OCI-LY1 (cell line): Measurements from ENCODE around the gene RETNLB.

ENCODE experiments used
- H2AFZ ChIP-seq: fragments of 200-600 bp; sonication (generic), shearing (Covaris generic); 2 replicates; pipeline ENCODE4 v1.6.0; 2014; ENCODE audit warnings: antibody characterized with exemption, mild to moderate bottlenecking, low read length
- H3F3A ChIP-seq: fragments of 200-600 bp; sonication (generic), shearing (Covaris generic); 2 replicates; pipeline ENCODE4 v1.6.0; 2014; ENCODE audit warnings: mild to moderate bottlenecking, antibody characterized with exemption, low read length, moderate library complexity; ENCODE audit not compliant: insufficient read depth
- H3K27ac ChIP-seq: fragments of 200-600 bp; sonication (generic); 2 replicates; pipeline ENCODE4 v1.5.1; 2014; ENCODE audit warnings: low read length, mixed run types, mild to moderate bottlenecking, low read depth; ENCODE audit not compliant: poor library complexity, severe bottlenecking
- H3K27me3 ChIP-seq: fragments of 200-600 bp; sonication (generic); 2 replicates; pipeline ENCODE4 v1.6.0; 2014; ENCODE audit warnings: antibody characterized with exemption, mild to moderate bottlenecking, low read length, moderate library complexity; ENCODE audit not compliant: insufficient read depth
- H3K36me3 ChIP-seq: fragments of 200-600 bp; sonication (generic); 2 replicates; pipeline ENCODE4 v1.6.1; 2014; ENCODE audit warnings: mild to moderate bottlenecking, antibody characterized with exemption, low read length, moderate library complexity, mixed read lengths; ENCODE audit not compliant: insufficient read depth
- H3K4me1 ChIP-seq: fragments of 200-600 bp; sonication (generic); 2 replicates; pipeline ENCODE4 v1.5.1; 2014; ENCODE audit warnings: mild to moderate bottlenecking, low read length, moderate library complexity; ENCODE audit not compliant: insufficient read depth, severe bottlenecking
- H3K4me2 ChIP-seq: fragments of 200-600 bp; sonication (generic), shearing (Covaris generic); 2 replicates; pipeline ENCODE4 v1.6.1; 2014; ENCODE audit warnings: low read length
- H3K4me3 ChIP-seq: fragments of 200-600 bp; sonication (generic); 2 replicates; pipeline ENCODE4 v1.5.1; 2014; ENCODE audit warnings: low read length, low read depth, mild to moderate bottlenecking, mixed read lengths; ENCODE audit not compliant: poor library complexity, severe bottlenecking
- H3K79me2 ChIP-seq: fragments of 200-600 bp; shearing (Covaris generic); 2 replicates; pipeline ENCODE4 v1.6.1; 2016; ENCODE audit warnings: mixed run types, low read length, mixed read lengths; ENCODE audit not compliant: insufficient read depth
- H3K9ac ChIP-seq: fragments of 200-600 bp; sonication (generic), shearing (Covaris generic); 2 replicates; pipeline ENCODE4 v1.6.1; 2014; ENCODE audit warnings: mild to moderate bottlenecking, low read length, mixed read lengths
- H3K9me2 ChIP-seq: fragments of 200-600 bp; sonication (generic), shearing (Covaris generic); 2 replicates; pipeline ENCODE4 v1.6.1; 2014; ENCODE audit warnings: low read depth, mild to moderate bottlenecking, low read length, mixed read lengths
- H3K9me3 ChIP-seq: fragments of 200-600 bp; shearing (Covaris generic); 2 replicates; pipeline ENCODE4 v1.6.1; 2014; ENCODE audit warnings: low read length, mixed read lengths
- H4K20me1 ChIP-seq: fragments of 200-600 bp; sonication (generic), shearing (Covaris generic); 2 replicates; pipeline ENCODE4 v1.6.0; 2016; ENCODE audit warnings: mild to moderate bottlenecking, low read length; ENCODE audit not compliant: insufficient read depth
- EZH2 ChIP-seq: fragments of 200-600 bp; sonication (generic), shearing (Covaris generic); IDR thresholded peaks from 2 replicates; pipeline ENCODE4 v1.8.0; 2017; ENCODE audit warnings: borderline replicate concordance, mixed run types, mild to moderate bottlenecking, antibody characterized with exemption, low read length, moderate library complexity, mixed read lengths
- TF ChIP-seq, protein P1 (sequence below): fragments of 200-600 bp; sonication (generic), shearing (Covaris generic); IDR thresholded peaks from 2 replicates; pipeline ENCODE4 v1.5.1; 2017; ENCODE audit warnings: mild to moderate bottlenecking, antibody characterized with exemption, low read length, moderate library complexity, mixed read lengths

The RETNLB gene

DNA sequence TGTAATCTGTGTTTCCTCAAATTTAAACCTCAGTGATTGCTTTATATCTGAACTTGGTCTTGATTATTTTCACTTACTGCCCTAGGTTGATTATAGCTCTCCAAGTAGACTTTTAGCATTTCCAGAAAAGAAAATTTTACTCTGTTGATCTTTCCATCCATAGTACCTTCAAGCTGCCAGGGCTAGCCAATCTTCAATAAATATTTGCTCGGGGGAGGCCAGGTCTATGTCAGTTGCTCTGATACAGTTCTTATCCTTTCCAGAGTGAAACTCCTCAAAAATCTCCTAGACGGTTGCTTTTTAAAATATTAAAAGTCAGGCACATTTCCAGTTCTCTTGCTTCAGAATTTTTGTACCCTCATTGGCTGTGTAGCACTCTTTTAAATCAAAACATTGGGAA is 38.8 kb downstream of the RETNLB start:
- Histone ChIP-seq H2AFZ (no peak overlapping the region), H3K27ac (no peak overlapping the region)

DNA sequence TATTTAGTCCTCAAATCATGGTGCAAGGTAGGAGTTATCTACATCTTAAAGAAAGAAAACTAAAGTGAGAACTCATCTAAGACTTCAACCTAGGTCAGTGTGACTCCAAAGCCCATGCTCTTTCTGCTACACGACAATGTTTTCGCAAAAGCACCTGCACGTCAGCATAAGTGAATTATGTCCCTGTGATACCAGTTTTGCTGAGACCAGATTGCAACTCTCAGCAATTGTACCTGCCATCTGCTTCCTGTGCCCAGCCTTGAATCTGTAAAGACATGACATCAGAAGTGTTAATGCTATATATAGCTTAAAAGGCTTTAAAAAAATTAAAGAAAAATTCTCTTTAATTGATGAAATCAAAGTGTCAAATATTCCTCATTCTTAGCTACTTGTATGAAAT is 43.4 kb downstream of the RETNLB start:
- Histone ChIP-seq H3K9me3 (no peaks in the 10 kb centered on the region), H2AFZ (no peak overlapping the region), H3F3A (no peaks in the 10 kb centered on the region), H3K9ac (no peak overlapping the region), H3K79me2 (no peaks in the 10 kb centered on the region), H3K27ac (no peak overlapping the region), H4K20me1 (no peaks in the 10 kb centered on the region), H3K4me2 (no peak overlapping the region), H3K4me1 (no peaks in the 10 kb centered on the region), H3K9me2 (no peaks in the 10 kb centered on the region), H3K36me3 (no peaks in the 10 kb centered on the region), H3K27me3 (no peaks in the 10 kb centered on the region), H3K4me3 (no peak overlapping the region)
- TF ChIP-seq EZH2, result no peak
- TF ChIP-seq, protein P1, sequence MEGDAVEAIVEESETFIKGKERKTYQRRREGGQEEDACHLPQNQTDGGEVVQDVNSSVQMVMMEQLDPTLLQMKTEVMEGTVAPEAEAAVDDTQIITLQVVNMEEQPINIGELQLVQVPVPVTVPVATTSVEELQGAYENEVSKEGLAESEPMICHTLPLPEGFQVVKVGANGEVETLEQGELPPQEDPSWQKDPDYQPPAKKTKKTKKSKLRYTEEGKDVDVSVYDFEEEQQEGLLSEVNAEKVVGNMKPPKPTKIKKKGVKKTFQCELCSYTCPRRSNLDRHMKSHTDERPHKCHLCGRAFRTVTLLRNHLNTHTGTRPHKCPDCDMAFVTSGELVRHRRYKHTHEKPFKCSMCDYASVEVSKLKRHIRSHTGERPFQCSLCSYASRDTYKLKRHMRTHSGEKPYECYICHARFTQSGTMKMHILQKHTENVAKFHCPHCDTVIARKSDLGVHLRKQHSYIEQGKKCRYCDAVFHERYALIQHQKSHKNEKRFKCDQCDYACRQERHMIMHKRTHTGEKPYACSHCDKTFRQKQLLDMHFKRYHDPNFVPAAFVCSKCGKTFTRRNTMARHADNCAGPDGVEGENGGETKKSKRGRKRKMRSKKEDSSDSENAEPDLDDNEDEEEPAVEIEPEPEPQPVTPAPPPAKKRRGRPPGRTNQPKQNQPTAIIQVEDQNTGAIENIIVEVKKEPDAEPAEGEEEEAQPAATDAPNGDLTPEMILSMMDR, result no peak

More for the DNA sequence above, 38.8 kb downstream of the RETNLB start:
- Histone ChIP-seq H4K20me1 (no peaks in the 10 kb centered on the region), H3F3A (no peaks in the 10 kb centered on the region), H3K9me2 (no peaks in the 10 kb centered on the region), H3K36me3 (no peaks in the 10 kb centered on the region), H3K79me2 (no peaks in the 10 kb centered on the region), H3K9me3 (no peaks in the 10 kb centered on the region), H3K27me3 (no peaks in the 10 kb centered on the region), H3K4me3 (no peak overlapping the region), H3K4me1 (no peaks in the 10 kb centered on the region), H3K4me2 (no peak overlapping the region), H3K9ac (no peak overlapping the region)
- TF ChIP-seq, protein P1, result no peak
- no peak for TF ChIP-seq EZH2

DNA sequence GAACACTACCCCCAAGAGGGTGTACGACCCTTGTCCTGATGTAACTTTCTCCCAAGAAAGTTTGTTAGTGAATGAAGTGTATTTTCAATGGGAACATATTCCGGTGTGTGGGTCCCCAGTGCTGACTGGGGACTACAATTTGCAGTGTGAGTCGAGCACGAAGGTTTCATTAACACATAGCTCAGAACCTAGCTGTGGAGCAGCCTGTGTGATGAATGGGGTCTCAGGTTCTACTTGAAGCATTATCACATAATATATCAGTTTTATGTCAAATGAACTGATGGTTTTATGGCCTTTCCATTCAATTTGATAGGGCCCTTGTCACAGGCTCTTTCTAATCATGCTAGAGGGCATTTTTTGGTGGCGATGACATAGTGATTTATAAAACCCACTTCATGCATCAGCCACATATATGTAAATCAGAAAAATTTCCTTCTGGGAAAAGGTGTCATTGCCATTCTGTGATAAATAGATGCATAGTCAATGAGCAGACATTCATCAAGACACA is 44.1 kb downstream of the RETNLB start:
- Histone ChIP-seq H3K4me2 (no peak overlapping the region), H3K9ac (no peak overlapping the region), H3K27me3 (no peaks in the 10 kb centered on the region), H3K27ac (no peak overlapping the region), H4K20me1 (no peaks in the 10 kb centered on the region), H3K36me3 (no peaks in the 10 kb centered on the region), H2AFZ (no peak overlapping the region), H3K79me2 (no peaks in the 10 kb centered on the region), H3F3A (no peaks in the 10 kb centered on the region), H3K9me3 (no peaks in the 10 kb centered on the region), H3K9me2 (no peaks in the 10 kb centered on the region), H3K4me3 (no peak overlapping the region), H3K4me1 (no peaks in the 10 kb centered on the region)
- TF ChIP-seq, protein P1, result no peak
- no peak for TF ChIP-seq EZH2
